DND-41 (cell line): ENCODE results near the gene PPAT.

Source experiments
- ATAC-seq: fragments of 200-7000 bp; cut with Tn5 transposase; 3 replicates; pipeline ENCODE4 v1.9.1; 2021; ENCODE audit warnings: low read depth; ENCODE audit not compliant: insufficient read depth
- DNase-seq: peaks from one replicate; pipeline ENCODE4 v3.0.0-alpha.2; 2020
- H2AFZ ChIP-seq: 2 replicates; pipeline ENCODE4 v1.6.0; 2012; ENCODE audit warnings: low read depth, low read length
- H3K27ac ChIP-seq: 2 replicates; pipeline ENCODE4 v1.5.1; 2012; ENCODE audit warnings: low read length, inconsistent platforms
- H3K27me3 ChIP-seq: fragments of 200-600 bp; sonication (generic); 2 replicates; pipeline ENCODE4 v1.6.0; 2012; ENCODE audit warnings: low read length, mild to moderate bottlenecking, inconsistent platforms; ENCODE audit not compliant: insufficient read depth, poor library complexity
- H3K36me3 ChIP-seq: 2 replicates; pipeline ENCODE4 v1.5.1; 2012; ENCODE audit warnings: low read length, inconsistent platforms; ENCODE audit not compliant: insufficient read depth
- H3K4me1 ChIP-seq: 2 replicates; pipeline ENCODE4 v1.5.1; 2012; ENCODE audit warnings: mild to moderate bottlenecking, low read length; ENCODE audit not compliant: insufficient read depth
- H3K4me2 ChIP-seq: 2 replicates; pipeline ENCODE4 v1.6.0; 2012; ENCODE audit warnings: mild to moderate bottlenecking, moderate library complexity, low read length, inconsistent platforms; ENCODE audit not compliant: insufficient read depth
- H3K4me3 ChIP-seq, 2 experiments: fragments of 200-600 bp in 1 of 2; shearing (Covaris generic) in 1 of 2; 2 replicates each; pipeline ENCODE4 v1.5.1; 2012 to 2016; ENCODE audit warnings: inconsistent platforms in 2 of 2, low read length in 2 of 2, mild to moderate bottlenecking in 2 of 2, low read depth in 1 of 2, moderate library complexity in 1 of 2
- H3K79me2 ChIP-seq: 2 replicates; pipeline ENCODE4 v1.6.0; 2012; ENCODE audit warnings: low read length, inconsistent platforms; ENCODE audit not compliant: insufficient read depth
- H3K9ac ChIP-seq: 2 replicates; pipeline ENCODE4 v1.6.0; 2012; ENCODE audit warnings: low read depth, mild to moderate bottlenecking, inconsistent platforms, low read length, moderate library complexity
- H3K9me3 ChIP-seq: 2 replicates; pipeline ENCODE4 v1.5.1; 2012; ENCODE audit warnings: low read length, moderate library complexity, mild to moderate bottlenecking, inconsistent platforms; ENCODE audit not compliant: insufficient read depth, severe bottlenecking
- H4K20me1 ChIP-seq: 2 replicates; pipeline ENCODE4 v1.6.0; 2012; ENCODE audit warnings: low read length; ENCODE audit not compliant: insufficient read depth
- EZH2 ChIP-seq: IDR thresholded peaks from 3 replicates; pipeline ENCODE4 v1.6.1; 2012; ENCODE audit warnings: borderline replicate concordance, low read depth, mild to moderate bottlenecking, moderate library complexity, low read length, inconsistent platforms; ENCODE audit not compliant: severe bottlenecking
- TF ChIP-seq, protein P1 (sequence below): IDR thresholded peaks from 2 replicates; pipeline ENCODE4 v1.5.1; 2012; ENCODE audit warnings: borderline replicate concordance, low read length, moderate library complexity, mild to moderate bottlenecking; ENCODE audit not compliant: poor library complexity, severe bottlenecking; ENCODE audit errors: extremely low read depth

The PPAT gene

DNA sequence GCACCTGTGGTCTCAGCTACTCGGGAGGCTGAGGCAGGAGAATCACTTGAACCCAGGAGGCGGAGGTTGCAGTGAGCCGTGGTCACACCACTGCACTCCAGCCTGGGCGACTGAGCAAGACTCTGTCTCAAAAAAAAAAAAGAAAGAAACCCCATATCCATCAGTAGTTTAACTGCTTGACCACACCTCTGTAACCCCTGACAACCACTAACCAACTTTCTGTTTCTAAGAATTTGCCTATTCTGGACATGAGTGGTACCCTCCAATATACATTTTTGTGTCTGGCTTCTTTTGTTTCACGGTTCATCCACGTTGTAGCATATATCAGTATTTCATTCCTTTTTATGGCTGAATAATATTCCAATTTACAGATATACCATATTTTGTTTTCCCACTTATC, 9.1 kb downstream of the PPAT start:
- no peak overlapping the region for H3K9ac ChIP-seq
- no peak overlapping the region for H3K27ac ChIP-seq
- peaks cover 100% of the 10 kb centered on the region for H3K79me2 ChIP-seq
- no peak overlapping the region for H3K4me2 ChIP-seq
- H3K4me3 ChIP-seq: no peak overlapping the region
- DNase-seq: no peak
- no peaks in the 10 kb centered on the region for H3K9me3 ChIP-seq
- peaks cover 6% of the 10 kb centered on the region; the same call in 1 of the 2 replicates for H3K4me1 ChIP-seq
- TF ChIP-seq EZH2: no peak
- TF ChIP-seq, protein P1, sequence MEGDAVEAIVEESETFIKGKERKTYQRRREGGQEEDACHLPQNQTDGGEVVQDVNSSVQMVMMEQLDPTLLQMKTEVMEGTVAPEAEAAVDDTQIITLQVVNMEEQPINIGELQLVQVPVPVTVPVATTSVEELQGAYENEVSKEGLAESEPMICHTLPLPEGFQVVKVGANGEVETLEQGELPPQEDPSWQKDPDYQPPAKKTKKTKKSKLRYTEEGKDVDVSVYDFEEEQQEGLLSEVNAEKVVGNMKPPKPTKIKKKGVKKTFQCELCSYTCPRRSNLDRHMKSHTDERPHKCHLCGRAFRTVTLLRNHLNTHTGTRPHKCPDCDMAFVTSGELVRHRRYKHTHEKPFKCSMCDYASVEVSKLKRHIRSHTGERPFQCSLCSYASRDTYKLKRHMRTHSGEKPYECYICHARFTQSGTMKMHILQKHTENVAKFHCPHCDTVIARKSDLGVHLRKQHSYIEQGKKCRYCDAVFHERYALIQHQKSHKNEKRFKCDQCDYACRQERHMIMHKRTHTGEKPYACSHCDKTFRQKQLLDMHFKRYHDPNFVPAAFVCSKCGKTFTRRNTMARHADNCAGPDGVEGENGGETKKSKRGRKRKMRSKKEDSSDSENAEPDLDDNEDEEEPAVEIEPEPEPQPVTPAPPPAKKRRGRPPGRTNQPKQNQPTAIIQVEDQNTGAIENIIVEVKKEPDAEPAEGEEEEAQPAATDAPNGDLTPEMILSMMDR: no peak
- no peak overlapping the region for H2AFZ ChIP-seq
- H3K27me3 ChIP-seq: no peaks in the 10 kb centered on the region
- no peaks in the 10 kb centered on the region for H3K36me3 ChIP-seq
- H4K20me1 ChIP-seq: peaks cover 53% of the 10 kb centered on the region; the same call in 1 of the 2 replicates
- no peak for ATAC-seq

DNA sequence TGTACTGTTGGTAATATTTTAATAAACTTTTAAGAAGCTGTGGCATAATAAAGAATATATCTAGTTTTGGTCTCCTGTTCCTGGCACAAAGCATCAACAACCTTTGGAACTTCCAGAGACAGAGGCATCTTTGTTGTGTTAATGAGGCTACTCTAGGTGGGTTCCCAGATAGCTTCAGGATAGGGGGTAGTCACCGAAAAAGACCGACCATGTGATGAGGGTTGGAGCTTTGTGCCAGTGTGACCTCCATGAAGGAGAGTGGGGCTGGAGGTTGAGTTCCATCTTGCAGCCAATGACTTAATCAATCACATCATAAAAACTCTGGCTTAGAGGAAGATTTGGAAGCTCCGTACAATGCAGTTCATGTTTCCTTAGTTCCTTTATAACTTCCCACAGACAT, 9.9 kb downstream of the PPAT start:
- Histone ChIP-seq H3K4me2 (no peak overlapping the region), H2AFZ (no peak overlapping the region), H3K9me3 (no peaks in the 10 kb centered on the region), H3K9ac (no peak overlapping the region), H3K4me1 (peaks cover 5% of the 10 kb centered on the region; the same call in 1 of the 2 replicates), H3K36me3 (no peaks in the 10 kb centered on the region), H4K20me1 (peaks cover 59% of the 10 kb centered on the region; the same call in 1 of the 2 replicates), H3K79me2 (peaks cover 100% of the 10 kb centered on the region), H3K4me3 (no peak overlapping the region), H3K27me3 (no peaks in the 10 kb centered on the region), H3K27ac (no peak overlapping the region)
- no peak for TF ChIP-seq EZH2
- TF ChIP-seq, protein P1: no peak
- no peak for DNase-seq
- ATAC-seq: no peak

DNA sequence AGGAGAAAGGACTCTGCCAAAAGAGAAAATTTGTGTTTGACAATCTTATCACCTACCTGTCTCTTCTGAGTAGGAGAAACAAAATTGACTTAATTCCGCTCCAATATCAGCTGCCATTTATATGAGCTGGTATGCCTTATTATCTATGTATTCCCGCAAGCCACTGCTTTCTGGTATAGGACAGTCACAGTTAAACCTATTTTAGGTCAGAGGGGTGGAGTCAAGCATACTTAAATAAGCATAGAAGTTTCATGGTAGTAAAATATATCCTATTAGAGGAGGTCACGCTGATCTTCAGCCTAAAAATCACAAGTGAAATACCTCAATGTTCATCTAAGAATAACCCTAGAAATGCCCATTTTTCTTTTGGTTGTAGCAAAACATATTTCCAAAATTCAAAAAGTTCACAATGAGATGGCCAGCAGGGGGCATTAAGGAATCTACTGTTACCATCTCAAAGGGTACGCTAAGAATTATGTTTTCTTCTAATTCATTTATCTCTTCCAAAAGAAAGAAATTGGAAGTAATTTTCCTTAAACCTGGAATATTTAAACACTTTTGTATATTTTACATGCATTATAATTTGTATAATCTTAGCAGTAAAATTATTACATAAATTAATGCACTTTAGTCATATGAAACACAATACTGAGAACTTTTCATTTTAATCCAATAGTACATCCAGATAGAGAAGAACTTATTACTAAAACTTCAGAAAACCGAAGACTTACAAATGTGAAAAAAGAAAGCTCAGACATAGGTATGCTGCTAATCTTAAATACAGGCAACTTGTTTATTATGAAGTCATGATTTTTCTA, 10.5 kb downstream of the PPAT start:
- Histone ChIP-seq H3K9ac (no peak overlapping the region), H3K4me3 (no peak overlapping the region), H3K4me2 (no peak overlapping the region), H3K4me1 (peaks cover under 1% of the 10 kb centered on the region; the same call in 1 of the 2 replicates), H3K36me3 (no peaks in the 10 kb centered on the region), H3K27me3 (no peaks in the 10 kb centered on the region), H3K27ac (no peak overlapping the region), H2AFZ (no peak overlapping the region), H4K20me1 (peaks cover 55% of the 10 kb centered on the region; the same call in 1 of the 2 replicates), H3K9me3 (no peaks in the 10 kb centered on the region), H3K79me2 (peaks cover 100% of the 10 kb centered on the region)
- no peak for DNase-seq
- TF ChIP-seq, protein P1: peak; percentile 65
- no peak for TF ChIP-seq EZH2
- peak; percentile 49; the same call in 1 of the 3 replicates for ATAC-seq
